ENCODE results near the gene C9orf78. TPM values are rescaled to one million over a fixed set of nuclear protein-coding genes. Genes with fewer than 3 reads are reported as not detected.

Gene C9orf78
- total and polyA plus RNA-seq, 2 experiments from 2014 or later = 34.4 to 84.6 TPM

- ATAC-seq = no peak
- no peak overlapping the region for H2AFZ ChIP-seq
- H3K27ac ChIP-seq (ENCODE audit: low read depth) = no peak overlapping the region
- TF ChIP-seq JUNB (IDR thresholded peaks at IDR 0.05; ENCODE audit: unreplicated experiment) (no peak), STAT1 (IDR thresholded peaks at IDR 0.05; ENCODE audit: unreplicated experiment) (no peak), NANOG (IDR thresholded peaks at IDR 0.05; ENCODE audit: borderline replicate concordance) (no peak), ZNF114 (CRISPR knock-in tag; IDR thresholded peaks at IDR 0.05) (no peak), CTCF (conservative IDR thresholded peaks at IDR 0.05; ENCODE audit: low read depth in 2 of 2) (no peak), EZH2 (IDR thresholded peaks at IDR 0.05; ENCODE audit: low read depth, unreplicated experiment) (no peak), POLR2AphosphoS5 (IDR thresholded peaks at IDR 0.05; ENCODE audit: low read depth) (no peak), ZNF331 (CRISPR knock-in tag; IDR thresholded peaks at IDR 0.05; ENCODE audit: low read depth) (no peak), CREB1 (CRISPR knock-in tag; IDR thresholded peaks at IDR 0.05; ENCODE audit: low read depth) (no peak), EZH2phosphoT487 (IDR thresholded peaks at IDR 0.05; ENCODE audit: unreplicated experiment) (no peak), REST (IDR thresholded peaks at IDR 0.05; ENCODE audit: unreplicated experiment) (no peak)
- TF ChIP-seq, protein P1, sequence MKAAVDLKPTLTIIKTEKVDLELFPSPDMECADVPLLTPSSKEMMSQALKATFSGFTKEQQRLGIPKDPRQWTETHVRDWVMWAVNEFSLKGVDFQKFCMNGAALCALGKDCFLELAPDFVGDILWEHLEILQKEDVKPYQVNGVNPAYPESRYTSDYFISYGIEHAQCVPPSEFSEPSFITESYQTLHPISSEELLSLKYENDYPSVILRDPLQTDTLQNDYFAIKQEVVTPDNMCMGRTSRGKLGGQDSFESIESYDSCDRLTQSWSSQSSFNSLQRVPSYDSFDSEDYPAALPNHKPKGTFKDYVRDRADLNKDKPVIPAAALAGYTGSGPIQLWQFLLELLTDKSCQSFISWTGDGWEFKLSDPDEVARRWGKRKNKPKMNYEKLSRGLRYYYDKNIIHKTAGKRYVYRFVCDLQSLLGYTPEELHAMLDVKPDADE (IDR thresholded peaks at IDR 0.05) = no peak
- TF ChIP-seq, protein P2, sequence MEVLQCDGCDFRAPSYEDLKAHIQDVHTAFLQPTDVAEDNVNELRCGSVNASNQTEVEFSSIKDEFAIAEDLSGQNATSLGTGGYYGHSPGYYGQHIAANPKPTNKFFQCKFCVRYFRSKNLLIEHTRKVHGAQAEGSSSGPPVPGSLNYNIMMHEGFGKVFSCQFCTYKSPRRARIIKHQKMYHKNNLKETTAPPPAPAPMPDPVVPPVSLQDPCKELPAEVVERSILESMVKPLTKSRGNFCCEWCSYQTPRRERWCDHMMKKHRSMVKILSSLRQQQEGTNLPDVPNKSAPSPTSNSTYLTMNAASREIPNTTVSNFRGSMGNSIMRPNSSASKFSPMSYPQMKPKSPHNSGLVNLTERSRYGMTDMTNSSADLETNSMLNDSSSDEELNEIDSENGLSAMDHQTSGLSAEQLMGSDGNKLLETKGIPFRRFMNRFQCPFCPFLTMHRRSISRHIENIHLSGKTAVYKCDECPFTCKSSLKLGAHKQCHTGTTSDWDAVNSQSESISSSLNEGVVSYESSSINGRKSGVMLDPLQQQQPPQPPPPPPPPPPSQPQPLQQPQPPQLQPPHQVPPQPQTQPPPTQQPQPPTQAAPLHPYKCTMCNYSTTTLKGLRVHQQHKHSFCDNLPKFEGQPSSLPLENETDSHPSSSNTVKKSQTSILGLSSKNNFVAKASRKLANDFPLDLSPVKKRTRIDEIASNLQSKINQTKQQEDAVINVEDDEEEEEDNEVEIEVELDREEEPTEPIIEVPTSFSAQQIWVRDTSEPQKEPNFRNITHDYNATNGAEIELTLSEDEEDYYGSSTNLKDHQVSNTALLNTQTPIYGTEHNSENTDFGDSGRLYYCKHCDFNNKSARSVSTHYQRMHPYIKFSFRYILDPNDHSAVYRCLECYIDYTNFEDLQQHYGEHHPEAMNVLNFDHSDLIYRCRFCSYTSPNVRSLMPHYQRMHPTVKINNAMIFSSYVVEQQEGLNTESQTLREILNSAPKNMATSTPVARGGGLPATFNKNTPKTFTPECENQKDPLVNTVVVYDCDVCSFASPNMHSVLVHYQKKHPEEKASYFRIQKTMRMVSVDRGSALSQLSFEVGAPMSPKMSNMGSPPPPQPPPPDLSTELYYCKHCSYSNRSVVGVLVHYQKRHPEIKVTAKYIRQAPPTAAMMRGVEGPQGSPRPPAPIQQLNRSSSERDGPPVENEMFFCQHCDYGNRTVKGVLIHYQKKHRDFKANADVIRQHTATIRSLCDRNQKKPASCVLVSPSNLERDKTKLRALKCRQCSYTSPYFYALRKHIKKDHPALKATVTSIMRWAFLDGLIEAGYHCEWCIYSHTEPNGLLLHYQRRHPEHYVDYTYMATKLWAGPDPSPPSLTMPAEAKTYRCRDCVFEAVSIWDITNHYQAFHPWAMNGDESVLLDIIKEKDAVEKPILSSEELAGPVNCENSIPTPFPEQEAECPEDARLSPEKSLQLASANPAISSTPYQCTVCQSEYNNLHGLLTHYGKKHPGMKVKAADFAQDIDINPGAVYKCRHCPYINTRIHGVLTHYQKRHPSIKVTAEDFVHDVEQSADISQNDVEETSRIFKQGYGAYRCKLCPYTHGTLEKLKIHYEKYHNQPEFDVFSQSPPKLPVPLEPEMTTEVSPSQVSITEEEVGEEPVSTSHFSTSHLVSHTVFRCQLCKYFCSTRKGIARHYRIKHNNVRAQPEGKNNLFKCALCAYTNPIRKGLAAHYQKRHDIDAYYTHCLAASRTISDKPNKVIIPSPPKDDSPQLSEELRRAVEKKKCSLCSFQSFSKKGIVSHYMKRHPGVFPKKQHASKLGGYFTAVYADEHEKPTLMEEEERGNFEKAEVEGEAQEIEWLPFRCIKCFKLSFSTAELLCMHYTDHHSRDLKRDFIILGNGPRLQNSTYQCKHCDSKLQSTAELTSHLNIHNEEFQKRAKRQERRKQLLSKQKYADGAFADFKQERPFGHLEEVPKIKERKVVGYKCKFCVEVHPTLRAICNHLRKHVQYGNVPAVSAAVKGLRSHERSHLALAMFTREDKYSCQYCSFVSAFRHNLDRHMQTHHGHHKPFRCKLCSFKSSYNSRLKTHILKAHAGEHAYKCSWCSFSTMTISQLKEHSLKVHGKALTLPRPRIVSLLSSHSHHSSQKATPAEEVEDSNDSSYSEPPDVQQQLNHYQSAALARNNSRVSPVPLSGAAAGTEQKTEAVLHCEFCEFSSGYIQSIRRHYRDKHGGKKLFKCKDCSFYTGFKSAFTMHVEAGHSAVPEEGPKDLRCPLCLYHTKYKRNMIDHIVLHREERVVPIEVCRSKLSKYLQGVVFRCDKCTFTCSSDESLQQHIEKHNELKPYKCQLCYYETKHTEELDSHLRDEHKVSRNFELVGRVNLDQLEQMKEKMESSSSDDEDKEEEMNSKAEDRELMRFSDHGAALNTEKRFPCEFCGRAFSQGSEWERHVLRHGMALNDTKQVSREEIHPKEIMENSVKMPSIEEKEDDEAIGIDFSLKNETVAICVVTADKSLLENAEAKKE (CRISPR knock-in tag; IDR thresholded peaks at IDR 0.05) = no peak
- Mint-ChIP-seq H3K27ac (peak overlapping the region; percentile 50; the same call in 1 of the 2 replicates), H3K27me3 (ENCODE audit: insufficient read depth, low read depth, poor library complexity) (peaks cover 12% of the 10 kb centered on the region), H3K9me3 (no peaks in the 10 kb centered on the region), H3K4me1 (no peaks in the 10 kb centered on the region), H3K4me3 (no peak overlapping the region), H3K36me3 (ENCODE audit: low read depth) (peaks cover 62% of the 10 kb centered on the region)
- H3K4me1 ChIP-seq (ENCODE audit: insufficient read depth) = no peaks in the 10 kb centered on the region
- H3K27me3 ChIP-seq (ENCODE audit: insufficient read depth) = no peaks in the 10 kb centered on the region
- H3F3A ChIP-seq (replicated peaks; ENCODE audit: low read depth) = peaks cover 18% of the 10 kb centered on the region; the same call in 1 of the 2 replicates
- no peaks in the 10 kb centered on the region for H3K9me2 ChIP-seq (ENCODE audit: insufficient read depth)
- DNase-seq (ENCODE audit: low spot score) = no peak
- H3K79me2 ChIP-seq (replicated peaks; ENCODE audit: insufficient read depth) = peaks cover 8% of the 10 kb centered on the region
- H4K20me1 ChIP-seq (replicated peaks; ENCODE audit: insufficient read depth) = peaks cover 15% of the 10 kb centered on the region
- no peak overlapping the region for H3K4me3 ChIP-seq
- H3K36me3 ChIP-seq (ENCODE audit: insufficient read depth) = peaks cover 7% of the 10 kb centered on the region; the same call in 1 of the 2 replicates
- H3K4me2 ChIP-seq = no peak overlapping the region
Observed at GRCh38 chr9:129815278-129815677, 19.8 kb downstream of the C9orf78 start.
